NCI-H2196 (cell line): ENCODE measurements around the gene HCAR1.
"Not testable (repeated sequence)": the region's sequence is repeated elsewhere in the genome, so short reads cannot be mapped to it uniquely, and the experiment has no call there.

Source experiments
- DNase-seq: peaks from one replicate; lab custom pipeline; 2025; ENCODE audit not compliant: unreplicated experiment; lab: John Stamatoyannopoulos, UW

The HCAR1 gene

DNA sequence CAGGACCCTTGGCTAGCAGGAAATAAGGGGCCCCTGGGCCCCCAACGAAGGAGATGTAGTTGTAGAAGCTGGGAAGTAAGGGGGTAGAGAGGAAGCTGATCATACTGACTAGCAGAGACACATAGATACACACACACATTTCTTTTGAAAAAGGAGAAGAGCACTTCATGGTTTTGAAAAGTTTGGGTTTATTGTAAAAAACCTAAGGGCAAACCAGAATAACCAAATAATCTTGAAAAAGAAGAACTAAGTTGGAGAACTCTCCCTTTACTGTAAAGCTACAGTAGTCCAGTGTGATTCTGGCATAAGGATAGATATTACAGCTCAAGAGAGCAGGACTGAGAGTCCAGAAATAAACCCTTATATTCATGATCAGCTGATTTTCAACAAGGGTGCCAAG is 8.3 kb downstream of the HCAR1 start:
- DNase-seq, result no peak

DNA sequence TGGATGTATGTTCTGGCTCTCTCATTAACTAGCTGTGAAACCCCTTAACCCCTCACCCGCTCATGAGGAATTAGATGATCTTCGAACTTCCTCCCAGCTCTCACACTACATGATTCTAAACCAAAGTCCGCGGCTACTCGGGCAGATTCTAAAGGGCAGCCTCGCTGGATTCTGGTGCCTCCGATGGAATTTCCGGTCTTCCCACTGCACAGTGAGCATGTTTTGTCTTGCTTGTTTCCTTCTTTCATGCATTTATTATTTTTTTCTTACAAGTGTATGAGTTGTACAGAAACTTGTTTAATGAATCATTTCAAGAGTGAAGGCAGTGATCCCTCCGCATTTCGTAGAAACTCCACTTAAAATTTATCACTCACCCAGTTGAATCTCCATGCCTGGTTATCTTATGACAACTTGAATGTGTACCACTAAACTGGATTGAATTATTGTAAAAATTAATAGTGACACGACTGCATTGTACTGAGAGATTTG is 9.5 kb downstream of the HCAR1 start:
- DNase-seq, result no peak

DNA sequence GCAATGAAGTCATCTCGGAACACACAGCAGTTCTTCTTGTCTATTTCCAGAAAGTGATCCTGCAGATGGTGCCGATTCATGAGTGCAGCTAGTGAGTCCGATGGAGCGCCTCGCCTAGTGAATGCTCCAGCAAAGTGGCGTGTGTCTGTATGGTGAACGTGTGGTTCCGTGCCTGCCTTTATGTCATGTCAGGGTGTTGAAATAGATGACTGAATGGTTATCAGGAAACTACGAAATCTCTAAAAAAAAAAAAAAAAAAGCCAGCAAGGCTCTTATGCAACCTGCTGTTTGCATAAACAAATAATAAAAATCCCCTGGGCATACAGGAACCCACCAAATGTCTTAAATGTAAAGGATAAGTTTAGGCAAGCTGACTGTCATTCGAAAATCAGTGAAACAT is 14.0 kb downstream of the HCAR1 start, which contains the start of gene HCAR3:
TSS of gene HCAR3 (minus strand) at position 154 of the 400 bp plus-strand sequence. CDS start at position 80, 74 bp downstream.
- not testable (repeated sequence) for DNase-seq

DNA sequence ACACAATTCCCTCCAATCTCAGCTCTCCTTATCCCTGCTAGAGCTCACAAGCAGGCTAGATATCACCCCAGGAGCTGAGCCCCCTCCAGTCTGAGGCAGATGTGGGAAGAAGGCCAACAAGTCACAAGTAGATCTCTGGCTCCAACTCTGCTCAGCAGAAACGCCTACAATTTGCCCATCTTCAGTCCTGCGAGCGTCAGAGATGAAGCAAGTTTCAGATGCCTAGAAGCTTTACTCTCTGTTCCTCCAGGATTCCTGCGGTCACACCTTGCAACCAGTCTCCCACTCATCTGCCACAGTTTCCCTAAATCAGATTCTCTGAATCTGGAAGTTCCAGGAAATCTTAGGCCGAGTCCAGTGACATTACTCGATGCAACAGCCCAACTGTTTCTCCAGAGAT is 15.4 kb downstream of the HCAR1 start:
- not testable (repeated sequence) for DNase-seq

DNA sequence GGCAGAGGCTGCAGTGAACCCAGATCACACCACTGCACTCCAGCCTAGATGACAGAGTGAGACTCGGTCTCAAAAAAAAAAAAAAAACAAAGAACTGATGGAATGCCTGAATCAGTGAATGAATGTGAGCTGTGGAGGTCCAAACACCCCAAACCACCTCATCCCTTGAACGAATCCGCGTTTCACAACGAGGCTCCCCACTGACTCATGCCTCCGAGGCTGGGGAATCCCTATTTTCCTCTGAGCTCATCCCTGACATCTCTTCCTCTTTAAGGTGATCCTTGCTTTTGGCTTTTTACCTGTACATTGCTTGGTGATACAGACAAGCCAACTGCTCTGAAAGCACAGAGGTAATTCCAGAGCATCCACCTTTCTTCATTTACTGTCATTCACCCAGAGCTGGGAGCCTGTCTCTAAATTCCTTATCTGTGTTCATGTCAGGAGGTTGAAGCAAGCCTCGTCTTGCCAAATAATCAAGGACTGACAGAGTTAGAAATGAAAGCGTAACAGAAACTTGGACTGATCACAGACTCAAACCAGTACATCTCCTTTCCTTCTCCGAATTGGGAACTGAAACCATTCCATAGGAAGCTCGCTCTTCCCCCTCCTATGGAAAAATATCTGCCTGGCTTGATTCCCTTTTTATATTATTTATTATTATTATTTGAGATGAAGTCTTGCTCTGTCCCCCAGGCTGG is 17.0 kb downstream of the HCAR1 start:
- not testable (repeated sequence) for DNase-seq

- not testable (repeated sequence) for DNase-seq
Measured at GRCh38 chr12:122711266-122711665, 19.4 kb downstream of the HCAR1 start.

- DNase-seq, result not testable (repeated sequence)
Measured at GRCh38 chr12:122710341-122710740, 20.3 kb downstream of the HCAR1 start.

- not testable (repeated sequence) for DNase-seq
Measured at GRCh38 chr12:122709287-122709686, 21.4 kb downstream of the HCAR1 start.

DNA sequence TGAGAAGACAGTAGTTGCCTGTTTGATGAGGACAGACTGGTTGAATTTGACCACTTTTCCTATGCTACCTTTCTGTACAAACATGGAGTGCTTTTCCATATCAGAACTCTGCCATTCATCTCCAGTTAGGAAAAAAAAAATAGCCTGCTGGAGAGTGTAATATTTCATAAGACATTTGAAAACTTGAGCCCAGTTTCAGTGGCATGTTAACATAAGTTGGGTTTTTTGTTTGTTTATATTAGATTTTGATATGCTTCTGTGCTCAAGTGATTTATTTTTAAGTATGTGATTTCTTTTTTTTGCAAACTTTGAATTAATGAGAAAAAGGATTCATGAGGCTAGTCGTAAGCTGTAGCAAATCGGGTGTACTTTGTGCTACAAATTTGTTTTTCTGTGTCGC is 26.8 kb downstream of the HCAR1 start:
- DNase-seq, result not testable (repeated sequence)

GRCh38 chr12:122702890-122703611 is 27.6 kb downstream of the HCAR1 start, which contains the start of gene HCAR2:
Gene HCAR2 (minus strand): TSS chr12:122703357. CDS start chr12:122703283, 74 bp downstream.
- not testable (repeated sequence) for DNase-seq

DNA sequence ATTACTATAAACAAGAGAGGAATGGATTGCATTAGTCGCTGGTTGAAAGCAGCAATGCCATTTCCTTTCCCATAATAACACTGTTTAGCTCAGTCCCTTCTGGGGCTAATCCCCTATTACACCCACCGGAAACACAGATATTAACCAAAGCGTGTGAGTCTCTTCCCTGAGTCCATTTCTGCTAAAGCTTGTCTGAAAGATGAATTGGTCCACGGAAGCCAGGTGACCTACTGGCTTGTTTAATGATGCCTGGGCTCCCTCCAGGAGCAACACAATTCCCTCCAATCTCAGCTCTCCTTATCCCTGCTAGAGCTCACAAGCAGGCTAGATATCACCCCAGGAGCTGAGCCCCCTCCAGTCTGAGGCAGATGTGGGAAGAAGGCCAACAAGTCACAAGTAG is 29.2 kb downstream of the HCAR1 start:
- not testable (repeated sequence) for DNase-seq

DNA sequence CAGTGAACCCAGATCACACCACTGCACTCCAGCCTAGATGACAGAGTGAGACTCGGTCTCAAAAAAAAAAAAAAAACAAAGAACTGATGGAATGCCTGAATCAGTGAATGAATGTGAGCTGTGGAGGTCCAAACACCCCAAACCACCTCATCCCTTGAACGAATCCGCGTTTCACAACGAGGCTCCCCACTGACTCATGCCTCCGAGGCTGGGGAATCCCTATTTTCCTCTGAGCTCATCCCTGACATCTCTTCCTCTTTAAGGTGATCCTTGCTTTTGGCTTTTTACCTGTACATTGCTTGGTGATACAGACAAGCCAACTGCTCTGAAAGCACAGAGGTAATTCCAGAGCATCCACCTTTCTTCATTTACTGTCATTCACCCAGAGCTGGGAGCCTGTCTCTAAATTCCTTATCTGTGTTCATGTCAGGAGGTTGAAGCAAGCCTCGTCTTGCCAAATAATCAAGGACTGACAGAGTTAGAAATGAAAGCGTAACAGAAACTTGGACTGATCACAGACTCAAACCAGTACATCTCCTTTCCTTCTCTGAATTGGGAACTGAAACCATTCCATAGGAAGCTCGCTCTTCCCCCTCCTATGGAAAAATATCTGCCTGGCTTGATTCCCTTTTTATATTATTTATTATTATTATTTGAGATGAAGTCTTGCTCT is 30.5 kb downstream of the HCAR1 start:
- not testable (repeated sequence) for DNase-seq

DNA sequence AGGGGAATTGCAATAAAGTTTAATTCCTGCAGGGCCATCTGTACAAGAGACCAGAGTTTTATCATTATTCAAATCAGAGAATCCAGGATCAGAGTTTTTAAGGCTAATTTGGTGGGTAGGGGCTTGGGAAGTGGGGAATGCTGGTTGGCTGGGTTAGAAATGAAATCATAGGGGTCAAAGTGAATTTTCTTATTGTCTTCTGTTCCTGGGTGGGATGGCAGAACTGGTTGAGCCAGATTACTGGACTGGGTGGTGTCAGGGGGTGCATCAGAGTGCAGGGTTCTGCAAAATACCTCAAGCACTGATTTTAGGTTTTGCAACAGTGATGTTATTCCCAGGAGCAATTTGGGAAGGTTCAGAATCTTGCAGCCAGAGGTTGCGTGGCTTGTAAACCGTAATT is 33.7 kb downstream of the HCAR1 start:
- DNase-seq, result not testable (repeated sequence)

DNA sequence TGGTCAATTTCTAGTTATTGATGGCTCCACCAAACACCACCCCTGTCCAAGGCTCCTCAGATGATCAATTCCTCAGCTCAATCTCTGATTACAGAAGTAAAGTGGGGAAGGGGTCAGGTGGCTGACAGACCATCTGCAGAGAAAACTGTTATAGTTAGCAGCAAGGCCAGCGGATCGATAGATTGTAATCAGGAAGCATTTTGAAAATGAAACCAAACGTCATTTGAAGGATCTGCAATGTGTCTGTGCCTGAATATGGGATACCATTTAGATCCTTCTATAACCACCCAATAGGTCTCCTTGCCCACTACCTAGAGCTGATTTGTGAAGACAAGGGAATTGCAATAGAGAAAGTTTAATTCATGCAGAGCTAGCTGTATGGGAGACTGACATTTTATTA is 39.1 kb downstream of the HCAR1 start:
- DNase-seq, result no peak

- no peak for DNase-seq
Measured at GRCh38 chr12:122688291-122688690, 42.4 kb downstream of the HCAR1 start.

GRCh38 chr12:122687086-122687485 is 43.6 kb downstream of the HCAR1 start:
- peak; percentile 41 for DNase-seq

GRCh38 chr12:122686538-122686937 is 44.1 kb downstream of the HCAR1 start:
- no peak for DNase-seq

GRCh38 chr12:122684297-122684813 is 46.3 kb downstream of the HCAR1 start:
- DNase-seq, result no peak

GRCh38 chr12:122681814-122682213 is 48.8 kb downstream of the HCAR1 start:
- DNase-seq, result no peak

GRCh38 chr12:122680989-122681388 is 49.7 kb downstream of the HCAR1 start:
- DNase-seq, result not testable (repeated sequence)

DNA sequence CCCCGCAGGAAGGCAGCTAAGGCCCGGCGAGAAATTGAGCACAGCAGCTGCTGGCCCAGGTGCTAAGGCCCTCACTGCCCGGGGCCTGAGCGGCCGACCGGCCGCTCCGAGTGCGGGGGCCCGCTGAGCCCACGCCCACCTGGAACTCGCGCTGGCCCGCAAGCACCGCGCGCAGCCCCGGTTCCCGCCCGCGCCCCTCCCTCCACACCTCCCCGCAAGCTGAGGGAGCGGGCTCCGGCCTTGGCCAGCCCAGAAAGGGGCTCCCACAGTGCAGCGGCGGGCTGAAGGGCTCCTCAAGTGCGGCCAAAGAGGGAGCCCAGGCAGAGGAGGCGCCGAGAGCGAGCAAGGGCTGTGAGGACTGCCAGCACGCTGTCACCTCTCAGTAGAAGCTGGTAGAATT is 53.9 kb downstream of the HCAR1 start:
- DNase-seq, result not testable (repeated sequence)
